NCI-H226 (cell line): ENCODE results near the gene SPTBN1.

Source experiments
- DNase-seq: peaks from one replicate; pipeline ENCODE4 v3.0.0-alpha.2; 2015

SPTBN1 gene

GRCh38 chr2:54636415-54637139 lies 180.4 kb downstream of the SPTBN1 start:
- DNase-seq: no peak

- DNase-seq: no peak
These were observed 182.0 kb downstream of the SPTBN1 start for GRCh38 chr2:54638103-54638502.

- no peak for DNase-seq
These were observed 182.7 kb downstream of the SPTBN1 start for GRCh38 chr2:54638774-54639187.

GRCh38 chr2:54639609-54640008 lies 183.5 kb downstream of the SPTBN1 start:
- no peak for DNase-seq

GRCh38 chr2:54640834-54641540 lies 184.9 kb downstream of the SPTBN1 start:
- DNase-seq: no peak

- DNase-seq: no peak
These were observed 185.9 kb downstream of the SPTBN1 start for GRCh38 chr2:54641988-54642387.

- no peak for DNase-seq
These were observed 186.7 kb downstream of the SPTBN1 start for GRCh38 chr2:54642677-54643430.

GRCh38 chr2:54644236-54644635 lies 188.1 kb downstream of the SPTBN1 start:
- DNase-seq: no peak

- no peak for DNase-seq
These were observed 190.2 kb downstream of the SPTBN1 start for GRCh38 chr2:54646170-54646927.

GRCh38 chr2:54648256-54648655 lies 192.1 kb downstream of the SPTBN1 start:
- no peak for DNase-seq

GRCh38 chr2:54649191-54649590 lies 193.1 kb downstream of the SPTBN1 start:
- no peak for DNase-seq

GRCh38 chr2:54649633-54650032 lies 193.5 kb downstream of the SPTBN1 start:
- no peak for DNase-seq

GRCh38 chr2:54650612-54651011 lies 194.5 kb downstream of the SPTBN1 start:
- DNase-seq: no peak

- DNase-seq: no peak
These were observed 195.2 kb downstream of the SPTBN1 start for GRCh38 chr2:54651291-54651690.

GRCh38 chr2:54652540-54652939 lies 196.4 kb downstream of the SPTBN1 start:
- no peak for DNase-seq

GRCh38 chr2:54653572-54654204 lies 197.6 kb downstream of the SPTBN1 start:
- DNase-seq: no peak

GRCh38 chr2:54655046-54655809 lies 199.1 kb downstream of the SPTBN1 start:
- DNase-seq: no peak

- no peak for DNase-seq
These were observed 200.7 kb downstream of the SPTBN1 start for GRCh38 chr2:54656863-54657262.

GRCh38 chr2:54657664-54658083 lies 201.5 kb downstream of the SPTBN1 start:
- peak; percentile 16 for DNase-seq

GRCh38 chr2:54658564-54659071 lies 202.5 kb downstream of the SPTBN1 start:
- no peak for DNase-seq

- no peak for DNase-seq
These were observed 203.4 kb downstream of the SPTBN1 start for GRCh38 chr2:54659527-54659926.
